SKM-1 (cell line): ENCODE measurements around the gene CLSTN2.

Experiments used
- DNase-seq: peaks from one replicate; lab custom pipeline; 2025; ENCODE audit not compliant: unreplicated experiment; lab: John Stamatoyannopoulos, UW

CLSTN2 gene

DNA sequence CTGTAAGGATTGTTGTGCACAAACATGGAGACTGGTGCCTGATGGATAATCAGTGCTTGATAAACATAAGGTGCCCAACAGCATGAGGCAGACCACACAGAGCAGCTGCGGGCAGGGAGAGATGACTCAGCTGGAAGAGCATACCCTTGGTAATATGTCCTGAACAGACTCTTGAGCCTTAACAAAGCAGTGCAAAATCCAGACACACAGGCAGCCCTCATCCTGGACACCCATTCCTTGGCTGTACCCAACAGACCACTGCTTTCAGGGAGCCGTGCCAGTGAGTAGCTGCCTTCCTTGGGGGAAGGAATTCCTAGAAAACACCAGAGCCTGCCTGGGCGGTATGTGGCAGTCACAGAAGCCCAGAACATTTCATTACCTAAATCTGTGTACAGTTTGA is 156.2 kb downstream of the CLSTN2 start:
- DNase-seq, result no peak

DNA sequence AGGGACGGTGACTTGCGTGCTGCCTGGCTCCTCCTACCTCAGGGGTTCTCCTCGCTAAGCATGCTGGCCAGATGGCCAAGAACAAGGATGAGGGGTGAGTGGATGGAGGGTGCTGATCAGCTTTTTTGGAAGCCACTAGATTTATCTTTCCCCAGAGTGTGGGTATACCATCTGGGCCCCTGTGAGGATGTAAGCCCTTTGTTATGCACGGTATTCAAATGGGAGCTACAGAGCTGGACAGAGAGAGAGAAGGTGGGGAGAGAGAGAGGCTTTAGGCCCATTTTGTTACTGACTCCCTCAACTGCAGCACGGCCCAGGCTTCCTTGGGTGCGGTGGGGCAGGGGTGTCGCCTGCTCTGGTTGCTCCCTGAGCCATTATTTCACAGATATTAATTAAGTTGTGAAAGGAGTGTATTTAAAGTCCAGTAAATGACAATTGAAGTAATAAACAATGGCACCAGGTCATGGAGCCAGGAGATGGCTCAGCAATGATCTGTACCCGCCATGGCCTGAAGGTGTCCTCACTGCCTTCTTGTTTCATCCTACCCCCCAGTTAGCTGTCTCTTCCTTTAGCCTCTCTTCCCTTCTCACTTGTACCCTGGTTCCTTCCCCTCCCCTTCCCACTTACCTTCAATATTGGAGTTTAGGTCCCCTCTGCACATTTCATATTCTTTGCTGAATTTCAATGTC is 158.0 kb downstream of the CLSTN2 start:
- DNase-seq, result no peak

DNA sequence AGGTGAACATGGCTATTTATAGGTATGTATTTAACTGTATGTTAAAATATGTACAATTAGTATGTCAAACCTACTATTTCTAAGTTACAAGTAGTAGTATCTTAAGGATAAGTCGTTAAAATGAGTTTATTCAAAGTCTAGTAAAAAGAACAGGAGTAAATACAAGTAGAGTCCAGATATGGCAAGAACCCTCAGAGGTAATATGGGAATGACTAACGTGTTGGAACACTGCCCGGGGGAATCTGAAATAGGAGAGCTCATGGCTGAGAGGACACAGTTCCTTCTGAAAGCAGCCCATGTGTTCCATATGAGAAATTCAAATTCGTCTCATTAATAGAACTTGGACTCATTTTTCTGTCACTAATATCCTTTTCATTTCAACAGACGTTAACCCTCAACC is 158.8 kb downstream of the CLSTN2 start:
- DNase-seq, result no peak

DNA sequence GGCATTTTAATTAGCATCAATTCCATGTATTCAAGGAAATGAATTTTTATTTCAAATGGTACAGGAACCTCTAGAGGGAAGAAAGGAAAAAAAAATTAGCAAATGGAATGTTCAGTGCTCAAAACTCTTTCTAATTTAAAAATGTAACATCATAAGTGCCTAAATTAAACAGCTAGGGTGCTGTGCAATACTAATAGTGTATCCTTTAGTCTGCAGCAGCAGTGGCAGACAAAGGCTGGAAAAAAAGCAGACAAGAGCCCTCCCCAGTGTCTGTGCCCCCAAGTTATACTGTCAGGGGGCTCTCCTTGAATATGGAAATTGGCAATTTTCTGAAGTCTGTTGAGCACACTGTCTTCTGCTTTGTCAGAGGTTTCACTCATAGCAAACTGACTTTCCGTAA is 159.5 kb downstream of the CLSTN2 start:
- DNase-seq, result no peak

DNA sequence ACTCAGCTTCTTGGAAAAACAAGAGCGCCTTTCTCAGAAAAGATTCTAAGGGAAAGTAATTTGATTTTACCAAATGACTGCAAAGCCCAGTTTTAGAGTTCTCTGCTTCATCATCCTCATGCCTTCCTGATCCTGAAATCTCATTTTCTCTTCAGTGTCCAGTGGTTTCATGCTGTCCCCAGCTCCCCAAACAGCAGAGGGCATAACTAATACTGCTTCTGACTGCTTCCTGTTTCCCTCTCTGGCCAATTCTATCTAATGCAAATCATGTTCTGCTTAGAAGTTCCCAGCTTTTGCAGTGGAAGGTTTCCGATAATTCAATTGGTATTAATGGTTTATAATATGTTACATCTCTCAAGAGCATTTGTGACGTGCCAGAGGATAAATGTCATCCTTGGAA is 161.1 kb downstream of the CLSTN2 start:
- no peak for DNase-seq

DNA sequence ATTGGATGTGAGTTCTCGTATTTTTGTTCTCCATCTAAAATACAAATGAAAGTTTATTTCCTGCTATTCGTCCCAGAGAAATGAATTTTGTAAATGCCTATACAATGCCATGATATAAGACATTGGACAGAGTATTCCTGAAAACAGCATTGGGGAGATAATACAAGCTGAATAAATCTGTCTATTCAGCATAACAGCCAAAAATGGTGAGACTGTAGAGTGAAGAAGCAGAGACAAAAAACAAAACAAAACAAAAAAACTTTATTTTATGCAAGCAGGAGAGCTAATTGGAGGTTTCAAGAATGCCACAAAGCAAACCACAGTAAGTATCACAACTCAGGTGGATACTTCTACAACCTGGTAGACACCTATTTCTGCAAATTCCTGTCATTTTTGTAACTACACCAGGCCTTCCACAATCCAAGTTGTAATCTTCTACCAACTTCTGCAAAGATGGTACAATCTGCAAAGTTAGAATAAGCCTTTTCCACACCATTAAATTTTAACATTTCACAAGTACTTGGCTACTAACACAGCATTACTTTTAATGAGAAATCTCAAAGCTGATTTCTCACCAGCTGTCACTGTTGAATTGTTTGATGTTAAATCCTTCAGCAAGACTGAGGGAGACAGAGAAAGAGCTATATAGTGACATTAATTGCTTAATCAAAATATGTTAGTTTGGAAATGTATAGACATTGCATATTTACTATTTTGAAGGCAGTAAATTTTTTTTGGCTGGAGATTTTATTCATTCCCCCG is 163.1 kb downstream of the CLSTN2 start:
- no peak for DNase-seq

DNA sequence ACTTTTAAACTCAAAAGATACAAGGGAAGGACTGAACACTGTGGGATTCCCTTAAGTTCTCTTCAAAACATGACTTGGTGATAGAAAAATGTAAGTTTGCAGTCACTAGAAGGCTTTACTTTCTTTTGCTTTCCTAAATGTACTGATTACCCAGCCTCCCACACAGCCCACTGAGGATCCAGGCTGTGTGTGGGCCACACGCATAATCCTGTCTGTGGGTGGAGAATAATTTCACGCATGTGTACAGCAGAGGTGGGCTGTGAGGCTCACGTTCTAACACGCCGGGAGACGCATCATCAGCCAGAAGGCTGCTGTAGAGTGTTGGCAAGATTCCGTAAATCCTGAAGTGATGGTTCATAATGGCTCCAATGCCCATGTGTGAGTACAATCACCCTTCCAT is 165.5 kb downstream of the CLSTN2 start:
- DNase-seq, result no peak

DNA sequence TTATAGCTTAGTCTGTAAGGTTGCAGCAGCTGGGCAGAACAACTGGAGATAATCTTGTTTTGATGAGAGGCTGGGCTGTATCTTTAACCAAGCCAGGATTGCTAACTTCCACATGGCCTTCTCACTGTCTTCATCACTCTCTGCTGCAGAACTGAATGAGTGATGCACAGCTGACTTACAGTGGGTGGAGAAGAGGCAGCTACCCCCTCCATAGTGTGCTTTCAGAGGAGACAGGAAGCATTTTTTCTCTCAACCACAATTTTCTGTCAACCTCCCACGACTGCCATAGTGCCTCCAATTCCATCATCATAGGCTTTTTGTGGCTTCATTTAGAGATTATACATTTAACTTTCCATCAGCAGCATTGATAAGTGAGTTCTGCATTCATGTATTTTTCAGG is 168.2 kb downstream of the CLSTN2 start:
- DNase-seq, result no peak

DNA sequence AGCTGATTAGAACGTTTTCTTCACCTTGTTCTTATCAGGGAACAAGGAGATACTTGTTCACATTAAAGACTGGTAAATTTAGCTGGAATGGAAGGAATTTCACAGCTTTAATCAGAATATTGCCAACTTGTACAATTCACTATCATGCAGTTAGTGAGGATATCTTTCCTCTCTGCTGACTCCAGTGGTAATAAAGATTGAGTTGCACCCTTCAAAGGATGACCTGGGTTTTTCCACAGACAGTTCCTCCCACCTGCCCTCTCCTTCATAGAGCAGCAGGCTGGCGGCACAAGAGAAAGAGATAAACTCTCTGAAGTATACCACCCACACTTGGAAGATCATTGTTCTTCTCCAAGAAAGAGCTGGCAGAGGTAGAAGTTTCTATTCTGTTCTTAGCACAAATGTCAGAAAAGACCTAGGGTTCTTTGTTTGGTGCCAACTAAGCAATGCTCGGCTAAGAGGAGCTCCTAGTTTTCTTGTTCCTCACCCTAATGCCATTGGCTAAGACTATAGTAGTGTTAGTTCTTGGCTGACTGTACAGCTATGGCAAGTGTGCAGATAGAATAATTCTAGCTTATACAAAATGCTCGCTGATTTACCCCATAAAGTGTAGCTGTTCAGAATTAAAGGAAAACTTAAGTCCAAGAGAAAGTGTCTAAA is 169.1 kb downstream of the CLSTN2 start:
- DNase-seq, result no peak

DNA sequence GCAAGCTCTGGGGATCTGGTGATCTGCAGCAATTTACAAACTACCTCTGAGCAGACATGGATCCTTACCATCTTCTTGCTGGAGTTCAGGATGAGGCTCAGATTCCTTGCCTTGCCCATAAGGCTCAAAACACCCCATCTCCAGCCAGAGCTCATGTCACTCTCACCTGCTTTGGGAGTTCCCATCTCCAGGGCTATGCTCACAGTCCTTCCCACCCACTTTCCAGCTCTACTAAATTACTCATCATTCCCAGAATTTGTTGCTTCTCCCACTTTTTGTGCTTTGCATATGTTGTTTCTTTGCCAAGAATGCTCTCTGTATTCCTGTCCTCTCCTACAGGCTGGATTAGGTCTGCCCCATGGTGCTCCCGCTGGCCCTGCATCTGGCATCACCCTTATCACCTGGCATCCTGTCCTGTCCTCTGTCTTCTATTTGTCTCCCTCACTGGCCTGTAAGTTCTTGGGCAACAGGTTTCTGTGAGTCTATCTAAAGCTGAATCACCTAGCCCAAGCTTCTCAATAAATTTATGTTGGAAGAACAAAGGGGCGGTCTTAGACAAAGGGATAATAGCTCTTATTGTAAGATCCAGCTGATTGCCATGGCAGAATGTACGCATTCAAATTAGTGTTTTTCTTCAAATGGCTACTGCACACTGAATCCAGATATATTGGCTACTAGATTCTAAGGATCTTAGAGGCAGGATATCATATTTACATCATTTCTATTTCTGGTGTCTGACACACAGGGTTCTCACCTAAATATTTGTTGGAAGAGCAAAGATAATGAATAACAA is 179.2 kb downstream of the CLSTN2 start:
- no peak for DNase-seq

DNA sequence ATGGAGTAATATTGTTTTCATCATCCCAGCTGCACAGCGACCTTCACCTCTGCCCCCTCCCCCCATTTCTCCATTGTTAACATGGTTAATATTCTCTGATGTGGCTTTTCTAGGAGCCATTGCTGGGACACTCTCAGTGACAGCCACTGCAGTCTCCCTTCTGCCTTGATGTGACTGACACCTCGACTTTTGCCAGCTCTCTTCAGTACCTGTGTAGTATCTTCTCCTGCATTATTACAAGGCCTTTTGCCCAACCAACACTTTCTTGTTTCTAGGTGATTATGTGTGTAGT is 179.8 kb downstream of the CLSTN2 start:
- DNase-seq, result no peak

DNA sequence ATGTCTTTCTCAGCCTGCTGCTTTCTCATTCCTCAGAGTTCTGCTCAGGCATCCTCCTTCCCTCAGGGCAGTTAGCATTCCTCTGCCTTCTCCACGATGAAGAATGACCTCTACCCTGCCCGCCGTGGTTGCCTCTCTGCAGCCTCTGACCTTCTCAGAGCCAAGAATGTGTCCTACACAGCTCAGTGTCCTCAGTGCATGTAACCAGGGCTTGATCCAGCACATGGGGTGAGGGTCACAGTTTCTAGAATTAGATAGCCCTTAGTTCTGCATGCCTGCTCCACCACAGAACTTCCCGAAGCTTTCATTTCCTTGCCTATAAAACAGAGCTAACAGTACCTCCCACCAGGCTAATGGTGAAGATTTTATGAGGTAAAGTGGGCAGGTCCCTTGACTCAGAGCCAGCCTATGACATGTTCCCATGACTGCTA is 182.1 kb downstream of the CLSTN2 start:
- DNase-seq, result no peak

DNA sequence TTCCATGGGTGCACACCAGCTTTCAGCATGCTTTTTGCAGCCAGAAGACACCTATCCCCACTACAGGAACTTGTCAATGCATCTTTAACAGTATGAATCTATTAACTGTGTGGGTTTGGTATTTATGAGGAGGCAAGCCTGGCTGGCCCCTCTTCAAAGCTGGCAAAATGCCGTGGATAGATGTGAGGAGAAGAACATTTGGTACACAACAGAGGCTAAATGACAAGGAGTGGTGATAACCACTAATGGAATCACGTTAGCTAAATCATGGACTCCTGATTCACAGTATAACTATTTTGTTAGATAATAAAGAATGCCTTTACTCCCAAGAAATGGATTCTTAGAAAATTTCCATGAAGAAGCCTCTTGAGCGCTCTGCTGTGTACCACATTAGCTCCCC is 187.2 kb downstream of the CLSTN2 start:
- DNase-seq, result no peak

DNA sequence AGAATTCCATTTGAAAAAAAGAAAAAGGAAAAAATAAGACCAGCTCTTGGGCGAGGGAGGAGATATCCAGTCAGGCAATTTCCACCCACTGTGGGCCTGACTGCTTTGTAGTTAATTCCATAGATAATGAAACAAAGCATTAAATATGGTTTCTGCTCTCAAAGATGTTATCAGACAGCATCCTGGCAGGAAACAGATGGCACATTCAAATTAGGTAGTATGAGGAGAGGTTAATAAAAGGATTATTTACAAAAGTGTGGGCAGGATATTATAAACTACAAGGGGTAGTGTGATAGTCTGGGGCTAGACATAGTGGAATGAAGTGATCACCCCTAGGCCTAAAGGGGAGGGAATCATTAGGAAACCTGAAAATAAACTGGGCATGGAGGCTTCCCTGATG is 193.2 kb downstream of the CLSTN2 start:
- no peak for DNase-seq

DNA sequence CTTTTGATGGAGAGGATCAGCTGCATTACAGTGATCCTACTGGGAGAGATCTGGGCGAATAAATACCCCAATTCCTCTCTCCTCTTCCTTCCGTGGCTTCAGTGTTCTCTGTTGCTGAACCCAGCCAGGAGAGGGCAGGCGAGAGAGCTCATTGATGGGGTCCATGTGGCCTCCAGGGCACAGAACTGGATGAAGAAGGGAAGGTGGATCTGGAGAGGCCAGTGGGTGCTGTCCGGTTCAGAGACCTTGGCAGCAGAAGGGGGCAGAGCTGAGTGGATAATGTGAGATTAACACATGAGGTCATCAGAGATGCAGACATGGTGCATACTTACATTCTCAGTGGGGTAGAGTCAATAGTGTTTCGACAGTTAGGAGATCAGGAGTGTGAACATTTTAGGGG is 193.6 kb downstream of the CLSTN2 start:
- DNase-seq, result no peak

DNA sequence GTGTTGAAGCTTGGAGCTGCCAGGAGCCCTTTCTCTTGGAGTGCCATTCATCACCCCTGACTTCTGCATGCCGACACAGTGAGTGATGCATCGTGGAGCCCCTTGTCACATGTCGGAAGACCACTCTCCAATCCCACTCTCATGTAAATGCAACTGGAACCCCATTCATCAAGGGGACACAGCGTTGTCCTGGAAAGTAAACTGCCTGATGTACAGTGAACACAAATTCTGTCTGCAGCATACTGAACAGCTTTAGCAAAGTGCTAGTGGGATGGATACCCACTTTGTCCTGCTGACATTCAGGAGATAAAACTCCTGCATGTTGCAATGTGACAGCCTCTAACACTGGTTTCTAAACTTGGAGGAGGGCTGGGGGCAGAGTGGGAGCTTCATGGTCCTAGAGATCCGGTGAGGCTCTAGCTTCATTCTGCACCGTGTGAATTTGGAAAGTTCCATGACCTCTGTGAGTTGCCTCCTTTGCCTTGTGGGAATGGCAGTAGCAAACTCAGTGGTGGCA is 194.8 kb downstream of the CLSTN2 start:
- DNase-seq, result no peak

DNA sequence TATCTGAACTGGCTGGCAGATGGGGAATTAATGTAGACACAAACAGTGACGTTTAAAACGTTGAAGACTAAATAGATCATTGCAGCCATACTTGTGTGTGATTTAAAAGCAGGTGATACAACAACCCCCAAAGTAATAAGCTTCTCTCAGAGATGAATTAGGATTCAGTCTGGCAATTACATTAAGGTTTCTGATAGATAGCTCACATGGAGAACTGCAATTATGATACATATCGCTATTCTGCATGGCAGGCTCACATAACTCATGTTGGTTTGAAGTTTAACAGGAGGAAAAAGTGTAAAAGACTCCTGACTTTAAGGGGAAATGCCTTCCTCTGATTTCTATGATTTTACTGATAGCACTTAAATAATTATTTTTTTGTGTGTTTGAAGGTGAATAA is 196.9 kb downstream of the CLSTN2 start:
- DNase-seq, result no peak

DNA sequence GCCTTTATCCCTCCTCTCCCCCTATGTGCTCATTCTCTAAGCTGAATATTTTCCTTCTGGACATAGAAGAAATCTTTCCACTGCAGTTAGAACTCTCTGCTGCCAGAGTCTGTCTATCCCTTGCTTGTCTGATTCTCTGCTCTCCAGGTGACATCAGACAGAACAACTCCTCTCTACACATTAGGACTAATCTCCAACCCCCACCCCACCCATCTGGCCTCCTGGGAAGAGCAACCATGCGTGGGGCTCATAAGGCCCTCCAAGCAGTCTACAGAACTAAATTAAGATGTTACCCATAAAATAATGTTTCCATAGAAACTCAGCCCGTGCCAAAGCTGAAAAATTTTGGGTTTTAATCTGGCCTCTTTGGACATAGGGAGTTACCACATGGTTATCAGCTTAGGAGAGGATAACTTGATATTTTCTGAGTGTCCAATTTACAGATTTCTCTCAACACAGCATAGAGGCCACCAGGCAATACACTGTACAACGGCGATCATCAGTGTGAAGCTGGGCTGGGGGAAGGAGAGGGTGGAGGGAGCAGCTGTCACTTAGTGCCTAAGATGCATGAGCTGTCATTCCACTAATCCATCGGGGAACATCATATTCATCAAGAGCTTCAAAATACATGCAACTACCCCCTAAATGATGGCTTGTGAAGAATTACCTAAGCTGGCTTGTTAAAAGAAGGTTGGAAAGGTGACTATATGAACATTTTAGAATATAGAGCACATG is 199.4 kb downstream of the CLSTN2 start:
- DNase-seq, result no peak

DNA sequence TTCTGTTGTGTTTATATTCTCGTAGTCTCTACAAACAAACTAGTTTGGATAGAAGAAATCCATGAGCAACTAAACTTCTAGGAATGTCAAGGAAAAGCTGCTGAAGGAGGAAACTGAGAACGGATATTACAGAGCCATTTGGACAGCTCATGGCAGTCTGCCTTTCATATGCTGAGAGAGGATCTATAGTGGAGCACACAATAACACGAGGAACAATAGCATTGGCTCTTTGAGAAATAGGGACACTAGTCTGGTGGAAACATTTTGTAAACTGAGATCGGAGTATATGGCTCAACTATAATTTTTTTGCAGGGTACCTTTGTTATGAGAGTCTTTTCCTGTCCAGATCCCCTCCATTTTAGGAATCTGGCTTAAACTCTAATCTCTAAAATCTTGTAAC is 200.5 kb downstream of the CLSTN2 start:
- DNase-seq, result no peak

DNA sequence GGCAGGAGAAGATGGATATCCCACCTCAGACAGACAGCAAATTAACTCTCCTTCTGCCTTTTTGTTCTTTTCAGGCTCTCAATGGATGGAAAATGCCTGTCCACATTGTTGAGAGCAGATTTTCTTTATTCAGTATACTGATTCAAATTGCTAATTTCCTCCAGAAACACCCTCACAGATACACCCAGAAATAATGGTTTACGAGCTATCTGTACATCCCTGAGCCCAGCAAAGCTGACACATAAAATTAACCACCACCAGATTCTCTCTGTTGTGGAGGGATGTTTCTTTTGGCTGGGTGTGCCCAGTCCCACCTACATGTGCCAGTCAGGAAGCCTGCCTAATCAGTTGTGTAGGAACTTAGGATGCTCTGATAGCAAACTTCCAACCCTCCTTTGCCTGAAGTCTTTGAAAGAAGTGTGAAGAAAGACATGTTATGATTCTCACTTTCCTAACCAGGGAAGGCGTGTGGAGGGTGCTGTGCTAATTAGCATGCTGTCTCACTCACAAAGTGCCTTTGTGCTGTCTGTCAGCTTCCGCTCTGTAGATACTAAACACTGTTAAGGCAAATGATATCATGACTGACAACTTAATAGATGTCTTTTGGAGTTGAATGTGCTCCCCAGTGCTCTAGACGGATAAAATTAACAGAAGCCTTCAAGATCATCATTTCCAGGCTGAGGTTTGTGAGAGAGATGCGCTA is 208.5 kb downstream of the CLSTN2 start:
- no peak for DNase-seq
